Neural cell (in vitro differentiated cells): Measurements from ENCODE around the gene MS4A6E. TPM values are rescaled to one million over a fixed set of nuclear protein-coding genes. Genes with fewer than 3 reads are reported as not detected.

Experiments
- H2AFZ ChIP-seq: fragments of 200-600, 300-800 bp; sonication (generic), shearing (Covaris generic); 2 replicates; pipeline ENCODE4 v1.6.0; 2014; ENCODE audit warnings: low read depth, mild to moderate bottlenecking, antibody characterized with exemption, low read length, moderate library complexity
- H3F3A ChIP-seq: fragments of 200-600 bp; shearing (Covaris generic); 2 replicates; pipeline ENCODE4 v1.6.1; 2016; ENCODE audit warnings: mild to moderate bottlenecking, moderate library complexity, mixed read lengths, antibody characterized with exemption, low read length; ENCODE audit not compliant: insufficient read depth, poor library complexity, severe bottlenecking
- H3K27ac ChIP-seq: fragments of 200-600, 300-800 bp; sonication (generic), shearing (Covaris generic); 2 replicates; pipeline ENCODE4 v1.5.1; 2014; ENCODE audit warnings: mild to moderate bottlenecking, low read length, moderate library complexity
- H3K27me3 ChIP-seq: fragments of 300-800, 200-600 bp; sonication (generic), shearing (Covaris generic); 2 replicates; pipeline ENCODE4 v1.6.0; 2014; ENCODE audit warnings: mild to moderate bottlenecking, low read depth, low read length, moderate library complexity; ENCODE audit not compliant: insufficient read depth
- H3K36me3 ChIP-seq: fragments of 300-800, 200-600 bp; sonication (generic), shearing (Covaris generic); 2 replicates; pipeline ENCODE4 v1.5.1; 2014; ENCODE audit warnings: mild to moderate bottlenecking, antibody characterized with exemption, low read length, moderate library complexity; ENCODE audit not compliant: insufficient read depth
- H3K4me2 ChIP-seq: fragments of 300-800, 200-600 bp; sonication (generic), shearing (Covaris generic); 2 replicates; pipeline ENCODE4 v1.6.0; 2014; ENCODE audit warnings: mild to moderate bottlenecking, low read length
- H3K4me3 ChIP-seq: fragments of 300-800, 200-600 bp; sonication (generic), shearing (Covaris generic); 2 replicates; pipeline ENCODE4 v1.5.1; 2014; ENCODE audit warnings: mild to moderate bottlenecking, low read length, moderate library complexity
- H3K79me2 ChIP-seq: fragments of 200-600 bp; shearing (Covaris generic); replicated peaks from 2 replicates; pipeline ENCODE4 v1.6.0; 2014; ENCODE audit warnings: mild to moderate bottlenecking, low read length, moderate library complexity; ENCODE audit not compliant: insufficient read depth
- H3K9ac ChIP-seq: fragments of 300-800, 200-600 bp; sonication (generic), shearing (Covaris generic); 2 replicates; pipeline ENCODE4 v1.6.1; 2016; ENCODE audit warnings: mild to moderate bottlenecking, low read length, mixed read lengths
- H3K9me2 ChIP-seq: fragments of 200-600 bp; shearing (Covaris generic); 2 replicates; pipeline ENCODE4 v1.6.1; 2016; ENCODE audit warnings: mild to moderate bottlenecking, low read length, mixed read lengths; ENCODE audit not compliant: insufficient read depth
- H3K9me3 ChIP-seq: fragments of 200-600, 300-800 bp; sonication (generic), shearing (Covaris generic); 2 replicates; pipeline ENCODE4 v1.6.1; 2016; ENCODE audit warnings: mild to moderate bottlenecking, mixed run types, low read length, moderate library complexity, mixed read lengths
- H4K20me1 ChIP-seq: fragments of 200-600 bp; shearing (Covaris generic); 2 replicates; pipeline ENCODE4 v1.6.1; 2016; ENCODE audit warnings: mild to moderate bottlenecking, mixed run types; ENCODE audit not compliant: insufficient read depth
- CTCF ChIP-seq: fragments of 450-650 bp; IDR thresholded peaks from 2 replicates; pipeline ENCODE4 v1.5.1; 2014; ENCODE audit warnings: antibody characterized with exemption, mild to moderate bottlenecking, moderate library complexity; ENCODE audit not compliant: poor library complexity, severe bottlenecking
- EP300 ChIP-seq: fragments of 450-650 bp; conservative IDR thresholded peaks from 2 replicates; pipeline ENCODE4 v1.6.1; 2014; ENCODE audit warnings: antibody characterized with exemption, mild to moderate bottlenecking, moderate library complexity; ENCODE audit not compliant: poor library complexity, severe bottlenecking
- EZH2 ChIP-seq: fragments of 200-600, 300-800 bp; shearing (Covaris generic), sonication (generic); IDR thresholded peaks from 2 replicates; pipeline ENCODE4 v1.6.1; 2014; ENCODE audit warnings: antibody characterized with exemption, low read length, borderline replicate concordance, mild to moderate bottlenecking; ENCODE audit not compliant: insufficient read depth, poor library complexity, severe bottlenecking
- MXI1 ChIP-seq: fragments of 450-650 bp; conservative IDR thresholded peaks from 2 replicates; pipeline ENCODE4 v1.6.1; 2014; ENCODE audit warnings: antibody characterized with exemption, mild to moderate bottlenecking; ENCODE audit not compliant: poor library complexity, severe bottlenecking
- POLR2AphosphoS5 ChIP-seq: IDR thresholded peaks from 2 replicates; pipeline ENCODE4 v1.6.1; 2012
- RAD21 ChIP-seq: fragments of 450-650 bp; conservative IDR thresholded peaks from 2 replicates; pipeline ENCODE4 v1.6.1; 2014; ENCODE audit warnings: antibody characterized with exemption, mild to moderate bottlenecking, moderate library complexity
- REST ChIP-seq: IDR thresholded peaks from 2 replicates; pipeline ENCODE4 v1.6.1; 2012; ENCODE audit warnings: borderline replicate concordance
- SMC3 ChIP-seq: fragments of 450-650 bp; conservative IDR thresholded peaks from 2 replicates; pipeline ENCODE4 v1.6.1; 2014; ENCODE audit warnings: antibody characterized with exemption, mild to moderate bottlenecking, moderate library complexity; ENCODE audit not compliant: poor library complexity
- TAF1 ChIP-seq: IDR thresholded peaks from 2 replicates; pipeline ENCODE4 v1.6.1; 2012; ENCODE audit warnings: low read depth
- polyA plus RNA-seq: library from polyadenylated mRNA; depleted of rRNA; stranded (reverse); fragments of >200 nt; gene quantifications from 2 replicates; pipeline ENCODE4 v1.2.3, GENCODE V29; 2014

MS4A6E gene
- polyA plus RNA-seq, 1 donor from 2014 or later = not detected

- Histone ChIP-seq H3K9me2 (no peaks in the 10 kb centered on the region), H3K79me2 (no peaks in the 10 kb centered on the region), H3K36me3 (no peaks in the 10 kb centered on the region), H3K4me2 (no peak overlapping the region), H2AFZ (no peak overlapping the region), H3K27me3 (no peaks in the 10 kb centered on the region), H3K4me3 (no peak overlapping the region), H3K9ac (no peak overlapping the region), H3K9me3 (no peaks in the 10 kb centered on the region), H3F3A (no peaks in the 10 kb centered on the region), H3K27ac (no peak overlapping the region), H4K20me1 (no peaks in the 10 kb centered on the region)
- TF ChIP-seq RAD21 = no peak
- no peak for TF ChIP-seq SMC3
- TF ChIP-seq POLR2AphosphoS5 = no peak
- no peak for TF ChIP-seq REST
- TF ChIP-seq EZH2 = no peak
- TF ChIP-seq TAF1 = no peak
- no peak for TF ChIP-seq CTCF
- no peak for TF ChIP-seq EP300
- no peak for TF ChIP-seq MXI1
These were observed 18.4 kb downstream of the MS4A6E start for GRCh38 chr11:60345489-60345888.

GRCh38 chr11:60347084-60347797, 20.2 kb downstream of the MS4A6E start:
- H3K27me3 ChIP-seq = no peaks in the 10 kb centered on the region
- H3K4me2 ChIP-seq = no peak overlapping the region
- no peaks in the 10 kb centered on the region for H4K20me1 ChIP-seq
- H3K79me2 ChIP-seq = no peaks in the 10 kb centered on the region
- TF ChIP-seq SMC3 (no peak), POLR2AphosphoS5 (no peak), CTCF (no peak)
- no peak overlapping the region for H3K4me3 ChIP-seq
- no peak overlapping the region for H3K9ac ChIP-seq
- no peak overlapping the region for H2AFZ ChIP-seq
- H3K9me3 ChIP-seq = no peaks in the 10 kb centered on the region
- no peaks in the 10 kb centered on the region for H3K36me3 ChIP-seq
- no peaks in the 10 kb centered on the region for H3K9me2 ChIP-seq
- H3K27ac ChIP-seq = no peak overlapping the region
- no peaks in the 10 kb centered on the region for H3F3A ChIP-seq
